Lower leg skin (tissue), 3 donors: Measurements from ENCODE around the gene ACRBP.

Experiments
- POLR2A ChIP-seq, 2 donors: fragments of 450-650 bp; IDR thresholded peaks; one replicate each; pipeline ENCODE4 v1.6.1; 2016 to 2017; ENCODE audit warnings: antibody characterized with exemption in 2 of 2, mild to moderate bottlenecking in 1 of 2, moderate library complexity in 1 of 2
- TF ChIP-seq, protein P1 (sequence below), 3 donors: fragments of 450-650 bp; IDR thresholded peaks; one replicate each; pipeline ENCODE4 v1.5.1; 2016; ENCODE audit warnings: antibody characterized with exemption in 3 of 3, mild to moderate bottlenecking in 3 of 3, moderate library complexity in 2 of 3

DNA sequence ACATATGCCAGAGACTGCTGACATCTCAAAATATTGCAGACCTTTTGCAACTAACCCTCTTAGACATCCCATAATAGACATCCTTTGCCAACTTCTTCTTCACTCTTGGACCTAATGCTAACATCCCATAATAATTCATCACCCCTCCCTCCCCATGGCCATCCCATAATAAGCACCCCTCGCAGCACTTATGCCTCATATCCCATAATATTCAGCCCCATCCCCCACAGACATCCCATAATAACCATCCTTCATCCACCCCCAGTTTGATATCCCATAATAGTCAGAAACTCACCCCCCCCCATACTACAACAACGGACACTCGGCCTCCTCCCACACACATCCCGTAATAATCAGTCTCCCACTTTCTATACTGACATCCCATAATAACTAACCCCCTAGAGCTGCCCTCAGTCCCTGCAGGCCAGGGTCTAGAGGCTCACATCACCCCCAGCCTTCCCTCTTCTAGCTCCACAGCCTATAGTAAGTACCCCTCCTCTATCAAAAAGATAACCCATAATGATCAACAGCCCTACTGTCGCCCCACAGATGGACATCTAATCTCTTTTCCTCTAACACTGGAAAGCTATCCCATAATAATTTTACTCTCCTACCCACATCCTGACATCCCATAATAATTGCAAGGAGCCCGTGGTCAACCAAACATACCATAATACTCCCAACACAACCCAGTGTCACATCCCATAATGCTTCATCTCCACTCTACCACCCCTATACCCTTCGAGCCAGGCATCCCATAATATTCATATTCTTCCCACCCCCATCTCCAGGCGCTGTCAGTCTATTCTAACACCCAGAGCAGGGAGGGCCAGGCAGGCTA, 39.3 kb downstream of the ACRBP start:
- TF ChIP-seq POLR2A (IDR thresholded peaks at IDR 0.05) = no peak
- TF ChIP-seq, protein P1, sequence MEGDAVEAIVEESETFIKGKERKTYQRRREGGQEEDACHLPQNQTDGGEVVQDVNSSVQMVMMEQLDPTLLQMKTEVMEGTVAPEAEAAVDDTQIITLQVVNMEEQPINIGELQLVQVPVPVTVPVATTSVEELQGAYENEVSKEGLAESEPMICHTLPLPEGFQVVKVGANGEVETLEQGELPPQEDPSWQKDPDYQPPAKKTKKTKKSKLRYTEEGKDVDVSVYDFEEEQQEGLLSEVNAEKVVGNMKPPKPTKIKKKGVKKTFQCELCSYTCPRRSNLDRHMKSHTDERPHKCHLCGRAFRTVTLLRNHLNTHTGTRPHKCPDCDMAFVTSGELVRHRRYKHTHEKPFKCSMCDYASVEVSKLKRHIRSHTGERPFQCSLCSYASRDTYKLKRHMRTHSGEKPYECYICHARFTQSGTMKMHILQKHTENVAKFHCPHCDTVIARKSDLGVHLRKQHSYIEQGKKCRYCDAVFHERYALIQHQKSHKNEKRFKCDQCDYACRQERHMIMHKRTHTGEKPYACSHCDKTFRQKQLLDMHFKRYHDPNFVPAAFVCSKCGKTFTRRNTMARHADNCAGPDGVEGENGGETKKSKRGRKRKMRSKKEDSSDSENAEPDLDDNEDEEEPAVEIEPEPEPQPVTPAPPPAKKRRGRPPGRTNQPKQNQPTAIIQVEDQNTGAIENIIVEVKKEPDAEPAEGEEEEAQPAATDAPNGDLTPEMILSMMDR (IDR thresholded peaks at IDR 0.05) = no peak
